ENCODE measurements around the gene COQ4.

- no peak for TF ChIP-seq CTCF (IDR thresholded peaks at IDR 0.05 in 4 of 5, conservative IDR thresholded peaks at IDR 0.05 in 1 of 5)
- no peak for TF ChIP-seq POLR2A (IDR thresholded peaks at IDR 0.05)
Observed at GRCh38 chr9:128314697-128315096, 7.9 kb upstream of the COQ4 start.
